ENCODE data around the gene SEC31B. TPM values are rescaled to one million over a fixed set of nuclear protein-coding genes. Genes with fewer than 3 reads are reported as not detected.
A peak's percentile ranks its signal among the peaks of the same experiment; 100 is the strongest.

The SEC31B gene
- total RNA-seq, 1 donor from 2014 or later, result 2.9 TPM

- no peak for DNase-seq (ENCODE audit: low read depth)
- no peak overlapping the region for H3K4me3 ChIP-seq (ENCODE audit: low read depth, low read length)
- TF ChIP-seq CTCF (conservative IDR thresholded peaks at IDR 0.05; ENCODE audit: low read depth, low read length), result no peak
Observed at GRCh38 chr10:100551738-100552137, 32.1 kb upstream of the SEC31B start.

- TF ChIP-seq CTCF (conservative IDR thresholded peaks at IDR 0.05; ENCODE audit: low read depth, low read length), result no peak
- no peak for DNase-seq (ENCODE audit: low read depth)
- H3K4me3 ChIP-seq (ENCODE audit: low read depth, low read length), result no peak overlapping the region
Observed at GRCh38 chr10:100551196-100551595, 31.5 kb upstream of the SEC31B start.

- no peak for DNase-seq (ENCODE audit: low read depth)
- no peak overlapping the region for H3K4me3 ChIP-seq (ENCODE audit: low read depth, low read length)
- TF ChIP-seq CTCF (conservative IDR thresholded peaks at IDR 0.05; ENCODE audit: low read depth, low read length), result no peak
Observed at GRCh38 chr10:100544950-100545349, 25.3 kb upstream of the SEC31B start.

- no peak for TF ChIP-seq CTCF (conservative IDR thresholded peaks at IDR 0.05; ENCODE audit: low read depth, low read length)
- DNase-seq (ENCODE audit: low read depth), result no peak
- no peak overlapping the region for H3K4me3 ChIP-seq (ENCODE audit: low read depth, low read length)
Observed at GRCh38 chr10:100537475-100537874, 17.8 kb upstream of the SEC31B start.

- DNase-seq (ENCODE audit: low read depth), result peak; percentile 78
- peak within 1 kb of the TSS; percentile 71 for H3K4me3 ChIP-seq (ENCODE audit: low read depth, low read length)
- TF ChIP-seq CTCF (conservative IDR thresholded peaks at IDR 0.05; ENCODE audit: low read depth, low read length), result peak; percentile 93
Observed at GRCh38 chr10:100535715-100536353, 16.2 kb upstream of the SEC31B start, which contains the start of gene HIF1AN. Gene HIF1AN (plus strand): TSS chr10:100535943. CDS start chr10:100535959, 16 bp downstream.

- DNase-seq (ENCODE audit: low read depth), result no peak
- TF ChIP-seq CTCF (conservative IDR thresholded peaks at IDR 0.05; ENCODE audit: low read depth, low read length), result no peak
- peak overlapping the region; percentile 71 for H3K4me3 ChIP-seq (ENCODE audit: low read depth, low read length)
Observed at GRCh38 chr10:100535338-100535714, 15.7 kb upstream of the SEC31B start.

- no peak overlapping the region for H3K4me3 ChIP-seq (ENCODE audit: low read depth, low read length)
- DNase-seq (ENCODE audit: low read depth), result no peak
- TF ChIP-seq CTCF (conservative IDR thresholded peaks at IDR 0.05; ENCODE audit: low read depth, low read length), result no peak
Observed at GRCh38 chr10:100534726-100535125, 15.1 kb upstream of the SEC31B start.

Data from epithelial cell of proximal tubule (primary cell).